HG02852 (cell line): ENCODE results near the gene PPHLN1.
"Not testable (repeated sequence)": the region's sequence is repeated elsewhere in the genome, so short reads cannot be mapped to it uniquely, and the experiment has no call there.

Source experiments
- ATAC-seq: cut with Tn5 transposase; IDR thresholded peaks from one replicate; pipeline ENCODE4 v1.9.1; 2021; ENCODE audit warnings: mild to moderate bottlenecking, moderate library complexity; ENCODE audit not compliant: unreplicated experiment

PPHLN1 gene

GRCh38 chr12:42365486-42365885 is 39.5 kb downstream of the PPHLN1 start:
- ATAC-seq: no peak

GRCh38 chr12:42370013-42370412 is 44.0 kb downstream of the PPHLN1 start:
- no peak for ATAC-seq

DNA sequence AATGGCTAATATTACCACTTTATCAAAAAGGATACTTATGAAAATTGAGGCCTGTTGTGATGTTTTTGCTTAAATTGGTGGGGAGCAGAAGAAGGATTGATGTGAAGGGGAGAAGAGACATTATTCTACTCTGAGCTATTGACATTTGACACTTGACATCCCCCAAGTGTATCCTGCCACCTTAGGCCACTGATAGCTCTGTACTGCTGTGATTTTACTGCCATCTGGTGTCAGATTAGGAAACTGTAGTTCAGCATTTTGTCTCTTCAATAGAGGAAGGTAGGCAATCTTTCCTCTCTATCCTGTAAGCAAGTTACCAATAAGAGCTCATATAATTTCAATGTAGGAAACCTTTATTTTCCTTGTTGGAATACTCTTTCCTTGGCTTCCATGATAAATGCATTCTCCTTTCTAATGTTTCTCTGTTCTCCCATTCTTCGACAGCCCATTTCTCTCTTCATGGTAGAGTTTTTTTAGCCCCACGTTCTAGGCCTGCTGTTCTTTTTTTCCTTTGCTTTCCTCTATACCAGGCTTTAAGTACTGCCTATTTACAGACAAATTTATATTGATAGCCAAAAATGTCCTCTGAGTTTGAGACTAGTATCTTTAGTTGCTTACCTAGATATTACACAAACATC is 46.3 kb downstream of the PPHLN1 start:
- ATAC-seq: peak; percentile 90

DNA sequence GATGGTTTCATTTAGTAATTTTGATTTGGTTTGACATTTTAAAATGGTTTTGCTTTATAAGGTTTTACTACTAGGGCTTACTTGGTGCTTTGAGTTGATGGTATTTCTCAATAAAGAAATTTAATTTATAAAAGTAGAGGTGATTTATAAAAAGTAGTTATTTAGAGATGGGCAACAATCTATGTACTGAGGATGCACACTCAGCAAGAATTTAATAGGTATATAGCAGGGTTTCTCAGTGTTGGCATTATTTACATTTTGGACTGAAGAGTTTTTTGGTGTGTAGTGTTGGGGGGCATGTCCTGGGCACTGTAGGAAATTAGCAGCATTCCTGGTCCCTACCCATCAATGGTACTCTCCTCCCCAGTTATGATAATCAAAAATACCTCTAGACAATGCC is 47.7 kb downstream of the PPHLN1 start:
- no peak for ATAC-seq

DNA sequence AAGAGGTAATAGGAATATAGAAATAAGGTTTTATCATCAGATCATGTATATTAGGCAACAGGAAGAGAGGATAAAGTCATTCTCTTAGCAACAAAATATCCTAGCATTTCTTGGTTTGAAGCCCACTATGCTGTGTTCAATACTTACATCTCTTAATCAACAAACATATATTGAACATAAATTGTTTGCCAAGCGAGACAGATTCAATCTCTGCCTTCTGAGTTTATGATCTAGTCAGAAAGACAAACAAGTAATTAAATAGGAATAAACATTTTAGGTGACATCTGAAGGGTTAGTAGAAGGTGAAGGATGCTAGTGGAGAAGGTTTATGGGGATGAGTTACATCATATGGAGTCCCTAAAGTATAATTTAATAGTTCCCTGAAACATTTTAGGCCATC is 54.8 kb downstream of the PPHLN1 start:
- ATAC-seq: no peak

- no peak for ATAC-seq
These were observed 56.2 kb downstream of the PPHLN1 start for GRCh38 chr12:42382013-42382696.

DNA sequence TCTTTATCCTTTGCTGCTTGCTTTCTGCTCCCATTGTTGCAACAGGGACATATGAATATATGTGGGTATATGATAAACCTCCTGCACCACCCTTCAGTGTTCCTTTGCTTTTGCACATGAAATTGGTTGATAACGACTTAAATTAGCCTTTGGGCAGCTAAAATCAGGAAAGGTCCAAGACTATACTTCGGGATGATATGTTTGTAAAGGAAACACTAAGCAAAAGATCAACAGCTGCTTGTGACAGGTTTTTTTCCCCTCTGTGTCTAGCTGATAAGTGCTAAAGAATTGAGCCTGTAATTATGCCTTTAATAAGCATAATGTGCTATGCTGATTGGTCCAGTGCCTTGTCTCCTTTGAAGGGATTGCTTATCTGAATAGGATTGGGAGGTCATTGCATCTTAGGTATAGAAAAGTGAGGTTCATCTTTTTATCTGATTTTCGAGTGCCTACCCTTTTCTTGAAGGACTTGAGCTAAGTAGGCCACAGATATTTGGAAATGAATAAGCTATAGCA is 59.4 kb downstream of the PPHLN1 start:
- no peak for ATAC-seq

DNA sequence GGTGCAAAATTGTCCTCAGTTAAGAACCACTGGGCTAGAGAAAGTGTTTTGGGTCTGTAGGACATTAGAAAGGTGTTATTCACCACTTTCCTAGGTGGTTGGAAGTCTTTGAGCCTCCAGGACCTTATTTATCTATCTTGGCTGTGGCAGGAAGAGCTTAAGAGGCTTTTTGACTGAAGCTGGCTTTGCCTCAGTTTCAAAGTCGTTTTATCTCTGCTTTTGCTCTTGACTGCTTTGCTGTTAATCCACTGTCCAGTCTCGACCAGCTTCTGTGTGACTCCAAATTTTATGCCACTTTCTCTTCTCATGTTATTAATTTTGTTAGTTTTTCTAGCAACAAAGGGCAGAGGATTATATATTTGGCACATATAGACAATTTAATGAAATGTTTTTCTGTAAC is 60.3 kb downstream of the PPHLN1 start:
- ATAC-seq: no peak

GRCh38 chr12:42388086-42388485 is 62.1 kb downstream of the PPHLN1 start:
- not testable (repeated sequence) for ATAC-seq

- ATAC-seq: no peak
These were observed 68.5 kb downstream of the PPHLN1 start for GRCh38 chr12:42394429-42394828.

GRCh38 chr12:42396473-42397259 is 70.7 kb downstream of the PPHLN1 start:
- no peak for ATAC-seq

DNA sequence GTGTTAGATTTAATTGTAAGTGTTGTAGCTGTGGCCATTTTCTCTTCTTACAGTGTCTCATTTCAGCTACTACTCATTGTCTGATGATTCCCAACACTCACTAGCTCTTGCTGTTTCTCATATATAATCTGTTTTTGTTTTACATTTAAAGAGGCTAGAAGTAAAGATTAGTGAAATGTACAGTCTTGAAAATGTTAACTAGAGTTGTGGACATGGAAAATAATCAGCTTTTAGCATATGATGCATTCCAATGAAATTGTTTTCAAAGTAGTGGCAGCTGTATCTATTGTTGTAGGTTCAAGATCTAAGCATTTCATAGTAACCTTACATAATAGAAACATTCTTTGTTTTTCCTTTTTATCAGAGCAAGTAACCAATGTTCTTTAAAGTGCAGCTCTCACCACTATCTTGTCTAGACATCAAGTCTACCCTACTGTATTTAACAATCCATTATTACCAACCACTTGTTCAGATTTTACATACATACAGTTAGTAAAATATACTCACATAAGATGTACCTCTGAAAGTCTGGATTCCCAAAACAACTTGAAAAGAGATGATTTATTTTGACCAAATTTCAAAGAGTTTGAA is 76.9 kb downstream of the PPHLN1 start:
- no peak for ATAC-seq

GRCh38 chr12:42407306-42407705 is 81.3 kb downstream of the PPHLN1 start:
- no peak for ATAC-seq

DNA sequence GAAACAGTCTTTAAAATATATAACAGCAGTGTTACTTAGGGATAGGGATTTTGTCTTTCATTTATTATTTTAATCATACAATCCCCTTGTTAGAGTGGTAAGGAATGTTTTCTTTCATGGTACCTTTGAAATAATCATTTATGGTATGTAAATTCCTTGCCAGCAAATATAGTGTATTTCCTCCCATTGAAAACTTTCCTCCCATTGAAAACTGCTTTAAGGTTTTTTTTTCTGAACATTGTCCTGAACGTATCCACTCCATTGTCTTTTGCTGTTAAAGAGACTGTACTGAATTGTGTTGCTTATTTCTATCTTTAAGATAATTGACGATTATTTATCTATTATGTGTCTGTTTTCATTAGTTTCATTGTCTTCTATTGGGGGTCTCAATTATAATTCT is 83.5 kb downstream of the PPHLN1 start:
- ATAC-seq: no peak

- no peak for ATAC-seq
These were observed 84.4 kb downstream of the PPHLN1 start for GRCh38 chr12:42410340-42410739.

GRCh38 chr12:42420395-42420794 is 94.4 kb downstream of the PPHLN1 start:
- no peak for ATAC-seq

- peak; percentile 96 for ATAC-seq
These were observed 96.1 kb downstream of the PPHLN1 start for GRCh38 chr12:42421844-42422779.

- ATAC-seq: no peak
These were observed 96.8 kb downstream of the PPHLN1 start for GRCh38 chr12:42422785-42423184.

- no peak for ATAC-seq
These were observed 100.8 kb downstream of the PPHLN1 start for GRCh38 chr12:42426746-42427145.

DNA sequence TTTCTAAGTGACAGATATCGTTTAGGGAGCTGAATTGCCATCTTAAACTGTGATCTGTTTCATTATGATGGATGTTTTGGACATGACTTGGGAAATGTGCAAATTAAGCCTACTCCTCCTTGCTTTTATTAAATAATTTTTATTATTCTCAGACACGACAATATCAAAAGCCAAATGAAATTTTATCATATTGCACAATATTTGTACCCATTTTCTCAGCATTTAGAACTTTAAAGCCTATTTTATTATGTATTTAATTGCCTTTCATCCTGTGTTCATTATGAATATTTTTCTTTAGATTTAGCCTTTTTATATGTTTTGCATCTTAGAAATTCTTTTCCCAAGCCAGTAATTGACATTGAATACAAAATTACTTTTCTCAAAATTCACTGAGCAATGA is 102.9 kb downstream of the PPHLN1 start:
- no peak for ATAC-seq
